NCI-H345 treated with DMSO at 0.1 percent for 48 hours (cell line): ENCODE measurements around the gene FBN2.

ENCODE experiments used
- DNase-seq: peaks from one replicate; lab custom pipeline; 2025; ENCODE audit not compliant: unreplicated experiment; lab: John Stamatoyannopoulos, UW

Gene FBN2

GRCh38 chr5:128378196-128378595 lies 159.8 kb downstream of the FBN2 start:
- DNase-seq, result no peak

- DNase-seq, result no peak
Observed at GRCh38 chr5:128376577-128376976, 161.5 kb downstream of the FBN2 start.

- DNase-seq, result no peak
Observed at GRCh38 chr5:128366147-128366546, 171.9 kb downstream of the FBN2 start.

- DNase-seq, result no peak
Observed at GRCh38 chr5:128362370-128362769, 175.7 kb downstream of the FBN2 start.

- DNase-seq, result no peak
Observed at GRCh38 chr5:128358826-128359225, 179.2 kb downstream of the FBN2 start.

GRCh38 chr5:128357226-128357625 lies 180.8 kb downstream of the FBN2 start:
- no peak for DNase-seq

- no peak for DNase-seq
Observed at GRCh38 chr5:128355961-128356360, 182.1 kb downstream of the FBN2 start.

GRCh38 chr5:128353441-128354107 lies 184.5 kb downstream of the FBN2 start:
- no peak for DNase-seq

- peak; percentile 0 for DNase-seq
Observed at GRCh38 chr5:128350705-128351104, 187.3 kb downstream of the FBN2 start.

GRCh38 chr5:128349044-128349858 lies 188.8 kb downstream of the FBN2 start:
- DNase-seq, result peak; percentile 86

- DNase-seq, result no peak
Observed at GRCh38 chr5:128346038-128346437, 192.0 kb downstream of the FBN2 start.

GRCh38 chr5:128345247-128345646 lies 192.8 kb downstream of the FBN2 start:
- no peak for DNase-seq

- no peak for DNase-seq
Observed at GRCh38 chr5:128343168-128343567, 194.9 kb downstream of the FBN2 start.

- DNase-seq, result no peak
Observed at GRCh38 chr5:128341056-128341455, 197.0 kb downstream of the FBN2 start.

GRCh38 chr5:128340648-128341047 lies 197.4 kb downstream of the FBN2 start:
- no peak for DNase-seq

GRCh38 chr5:128339585-128339984 lies 198.5 kb downstream of the FBN2 start:
- DNase-seq, result no peak

GRCh38 chr5:128338649-128339048 lies 199.4 kb downstream of the FBN2 start:
- DNase-seq, result no peak

GRCh38 chr5:128335339-128335738 lies 202.7 kb downstream of the FBN2 start:
- no peak for DNase-seq

GRCh38 chr5:128334010-128334716 lies 203.9 kb downstream of the FBN2 start:
- DNase-seq, result no peak

GRCh38 chr5:128331261-128331660 lies 206.8 kb downstream of the FBN2 start:
- DNase-seq, result no peak

- DNase-seq, result no peak
Observed at GRCh38 chr5:128329386-128329939, 208.6 kb downstream of the FBN2 start.

GRCh38 chr5:128328446-128328845 lies 209.6 kb downstream of the FBN2 start:
- DNase-seq, result no peak
